ENCODE results near the gene RAB43. TPM values are rescaled to one million over a fixed set of nuclear protein-coding genes. Genes with fewer than 3 reads are reported as not detected.

The RAB43 gene
- total RNA-seq, 1 donor from 2014 or later: 34.5 TPM

GRCh38 chr3:129103296-129103695 is 18.3 kb downstream of the RAB43 start:
- no peak for FAIRE-seq
- Histone ChIP-seq H3K27me3 (ENCODE audit: insufficient read depth, low read length) (no peaks in the 10 kb centered on the region), H4K20me1 (ENCODE audit: insufficient read depth, low read length) (peaks cover 81% of the 10 kb centered on the region), H3K9me3 (ENCODE audit: insufficient read depth, low read depth, low read length) (no peaks in the 10 kb centered on the region), H3K4me3 (ENCODE audit: insufficient read depth, low read depth, low read length) (no peak overlapping the region), H3K36me3 (ENCODE audit: insufficient read depth, low read length) (no peaks in the 10 kb centered on the region), H2AFZ (ENCODE audit: low read depth, low read length) (no peak overlapping the region), H3K79me2 (ENCODE audit: insufficient read depth, low read length) (peaks cover 56% of the 10 kb centered on the region), H3K4me1 (ENCODE audit: insufficient read depth, low read length) (no peaks in the 10 kb centered on the region), H3K27ac (ENCODE audit: low read depth, low read length) (no peak overlapping the region), H3K9ac (ENCODE audit: low read length) (no peak overlapping the region), H3K4me2 (ENCODE audit: low read length) (no peak overlapping the region)
- H3K36me3 Mint-ChIP-seq (ENCODE audit: low read depth, unreplicated experiment): peaks cover 16% of the 10 kb centered on the region
- peaks cover 6% of the 10 kb centered on the region for H3K4me1 Mint-ChIP-seq (ENCODE audit: low read depth, unreplicated experiment)
- no peaks in the 10 kb centered on the region for H3K27me3 Mint-ChIP-seq (ENCODE audit: low read depth, unreplicated experiment)
- H3K4me3 Mint-ChIP-seq (ENCODE audit: unreplicated experiment): no peak overlapping the region
- no peak for DNase-seq (ENCODE audit: low read depth)
- peaks cover 2% of the 10 kb centered on the region for H3K9me3 Mint-ChIP-seq (ENCODE audit: unreplicated experiment)
- TF ChIP-seq CTCF (IDR thresholded peaks at IDR 0.05; ENCODE audit: insufficient read depth, low read depth, low read length) (no peak), EZH2 (IDR thresholded peaks at IDR 0.05; ENCODE audit: insufficient read depth, low read length) (no peak)
- peak overlapping the region; percentile 26 for H3K27ac Mint-ChIP-seq (ENCODE audit: unreplicated experiment)

GRCh38 chr3:129101370-129102138 is 20.1 kb downstream of the RAB43 start:
- Mint-ChIP-seq H3K27ac (ENCODE audit: unreplicated experiment) (peak overlapping the region; percentile 41), H3K4me3 (ENCODE audit: unreplicated experiment) (no peak overlapping the region), H3K4me1 (ENCODE audit: low read depth, unreplicated experiment) (peaks cover 6% of the 10 kb centered on the region), H3K9me3 (ENCODE audit: unreplicated experiment) (peaks cover 2% of the 10 kb centered on the region), H3K27me3 (ENCODE audit: low read depth, unreplicated experiment) (no peaks in the 10 kb centered on the region), H3K36me3 (ENCODE audit: low read depth, unreplicated experiment) (peaks cover 18% of the 10 kb centered on the region)
- H4K20me1 ChIP-seq (ENCODE audit: insufficient read depth, low read length): peaks cover 81% of the 10 kb centered on the region
- no peak overlapping the region for H3K4me3 ChIP-seq (ENCODE audit: insufficient read depth, low read depth, low read length)
- H3K79me2 ChIP-seq (ENCODE audit: insufficient read depth, low read length): peaks cover 56% of the 10 kb centered on the region
- H3K27me3 ChIP-seq (ENCODE audit: insufficient read depth, low read length): no peaks in the 10 kb centered on the region
- no peak for TF ChIP-seq EZH2 (IDR thresholded peaks at IDR 0.05; ENCODE audit: insufficient read depth, low read length)
- TF ChIP-seq CTCF (IDR thresholded peaks at IDR 0.05; ENCODE audit: insufficient read depth, low read depth, low read length): no peak
- no peak overlapping the region for H3K4me2 ChIP-seq (ENCODE audit: low read length)
- no peaks in the 10 kb centered on the region for H3K4me1 ChIP-seq (ENCODE audit: insufficient read depth, low read length)
- H2AFZ ChIP-seq (ENCODE audit: low read depth, low read length): no peak overlapping the region
- H3K27ac ChIP-seq (ENCODE audit: low read depth, low read length): no peak overlapping the region
- no peak for DNase-seq (ENCODE audit: low read depth)
- no peaks in the 10 kb centered on the region for H3K36me3 ChIP-seq (ENCODE audit: insufficient read depth, low read length)
- FAIRE-seq: no peak
- H3K9me3 ChIP-seq (ENCODE audit: insufficient read depth, low read depth, low read length): no peaks in the 10 kb centered on the region
- no peak overlapping the region for H3K9ac ChIP-seq (ENCODE audit: low read length)

GRCh38 chr3:129100274-129100673 is 21.3 kb downstream of the RAB43 start:
- Mint-ChIP-seq H3K36me3 (ENCODE audit: low read depth, unreplicated experiment) (peaks cover 18% of the 10 kb centered on the region), H3K4me3 (ENCODE audit: unreplicated experiment) (no peak overlapping the region), H3K9me3 (ENCODE audit: unreplicated experiment) (peaks cover 2% of the 10 kb centered on the region), H3K27ac (ENCODE audit: unreplicated experiment) (no peak overlapping the region), H3K4me1 (ENCODE audit: low read depth, unreplicated experiment) (peaks cover 6% of the 10 kb centered on the region), H3K27me3 (ENCODE audit: low read depth, unreplicated experiment) (no peaks in the 10 kb centered on the region)
- Histone ChIP-seq H3K4me3 (ENCODE audit: insufficient read depth, low read depth, low read length) (no peak overlapping the region), H3K27me3 (ENCODE audit: insufficient read depth, low read length) (no peaks in the 10 kb centered on the region), H4K20me1 (ENCODE audit: insufficient read depth, low read length) (peaks cover 83% of the 10 kb centered on the region), H3K9me3 (ENCODE audit: insufficient read depth, low read depth, low read length) (no peaks in the 10 kb centered on the region), H2AFZ (ENCODE audit: low read depth, low read length) (no peak overlapping the region), H3K27ac (ENCODE audit: low read depth, low read length) (no peak overlapping the region), H3K36me3 (ENCODE audit: insufficient read depth, low read length) (no peaks in the 10 kb centered on the region), H3K4me2 (ENCODE audit: low read length) (no peak overlapping the region), H3K9ac (ENCODE audit: low read length) (no peak overlapping the region), H3K4me1 (ENCODE audit: insufficient read depth, low read length) (no peaks in the 10 kb centered on the region), H3K79me2 (ENCODE audit: insufficient read depth, low read length) (peaks cover 61% of the 10 kb centered on the region)
- no peak for TF ChIP-seq EZH2 (IDR thresholded peaks at IDR 0.05; ENCODE audit: insufficient read depth, low read length)
- no peak for TF ChIP-seq CTCF (IDR thresholded peaks at IDR 0.05; ENCODE audit: insufficient read depth, low read depth, low read length)
- DNase-seq (ENCODE audit: low read depth): no peak
- no peak for FAIRE-seq

Data from astrocyte (in vitro differentiated cells and primary cell).